SIG-M5 treated with dmso at 0.1 percent for 504 hours (cell line): ENCODE results near the gene PDE2A.
A peak's percentile ranks its signal among the peaks of the same experiment; 100 is the strongest.
"Not testable (repeated sequence)": the region's sequence is repeated elsewhere in the genome, so short reads cannot be mapped to it uniquely, and the experiment has no call there.

Experiments used
- DNase-seq: peaks from one replicate; lab custom pipeline; 2025; ENCODE audit not compliant: unreplicated experiment; lab: John Stamatoyannopoulos, UW

The PDE2A gene

DNA sequence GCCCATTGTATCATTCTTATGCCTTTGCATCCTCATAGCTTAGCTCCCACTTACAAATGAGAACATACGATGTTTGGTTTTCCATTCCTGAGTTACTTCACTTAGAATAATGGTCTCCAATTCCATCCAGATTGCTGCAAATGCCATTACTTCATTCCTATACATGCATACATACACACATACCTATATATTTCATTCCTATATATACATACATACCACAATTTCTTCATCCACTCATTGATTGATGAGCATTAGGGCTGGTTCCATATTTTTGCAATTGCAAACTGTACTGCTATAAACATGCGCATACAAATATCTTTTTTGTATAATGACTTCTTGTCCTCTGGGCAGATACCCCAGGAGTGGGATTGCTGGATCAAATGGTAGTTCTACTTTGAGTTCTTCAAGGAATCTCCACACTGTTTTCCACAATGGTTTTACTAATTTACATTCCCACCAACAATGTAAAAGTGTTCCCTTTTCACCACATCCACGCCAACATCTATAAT lies 119.2 kb downstream of the PDE2A start:
- not testable (repeated sequence) for DNase-seq

DNA sequence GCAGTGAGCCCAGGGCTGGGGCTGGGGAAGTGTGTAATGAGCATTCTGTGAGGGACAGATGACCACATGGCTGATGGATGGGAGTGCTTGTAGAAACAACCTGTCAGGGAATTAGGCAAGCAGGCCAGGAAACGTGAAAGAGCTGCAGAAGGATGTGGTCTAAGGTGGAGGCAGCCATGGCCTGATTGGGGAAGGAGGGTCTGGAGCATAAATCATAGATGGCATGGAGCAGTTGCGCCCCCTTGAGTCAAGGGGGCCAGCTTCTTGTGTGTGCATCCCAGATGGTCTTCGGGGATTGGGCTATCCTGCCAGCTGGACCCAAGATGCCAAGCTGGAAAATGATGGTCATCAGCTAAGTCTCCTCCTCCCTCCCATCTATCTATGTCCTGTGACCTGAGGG lies 120.5 kb downstream of the PDE2A start:
- DNase-seq: peak; percentile 36

DNA sequence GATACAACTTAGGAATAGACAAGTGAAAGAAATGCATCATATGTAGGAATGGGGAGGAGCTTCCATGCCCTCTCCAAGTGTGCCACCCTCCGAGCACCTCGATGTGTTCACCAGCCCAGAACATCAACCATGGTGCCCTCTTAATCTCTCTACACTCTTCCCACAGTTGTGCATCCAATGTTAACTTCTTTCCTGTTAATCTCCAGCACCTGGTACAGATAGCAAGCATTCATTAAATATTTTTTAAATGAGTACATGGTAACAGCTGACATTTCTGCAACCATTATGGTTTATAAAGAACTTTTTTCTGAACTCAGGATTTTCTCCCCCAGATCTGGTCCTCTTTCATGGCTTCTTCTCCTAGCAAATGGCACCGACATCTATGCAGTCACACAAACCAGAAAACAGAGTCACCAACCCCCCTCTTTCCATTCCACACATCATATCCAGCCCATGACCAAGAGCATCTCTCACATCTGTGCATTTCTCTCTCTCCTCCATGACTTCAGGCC lies 121.8 kb downstream of the PDE2A start:
- DNase-seq: no peak

DNA sequence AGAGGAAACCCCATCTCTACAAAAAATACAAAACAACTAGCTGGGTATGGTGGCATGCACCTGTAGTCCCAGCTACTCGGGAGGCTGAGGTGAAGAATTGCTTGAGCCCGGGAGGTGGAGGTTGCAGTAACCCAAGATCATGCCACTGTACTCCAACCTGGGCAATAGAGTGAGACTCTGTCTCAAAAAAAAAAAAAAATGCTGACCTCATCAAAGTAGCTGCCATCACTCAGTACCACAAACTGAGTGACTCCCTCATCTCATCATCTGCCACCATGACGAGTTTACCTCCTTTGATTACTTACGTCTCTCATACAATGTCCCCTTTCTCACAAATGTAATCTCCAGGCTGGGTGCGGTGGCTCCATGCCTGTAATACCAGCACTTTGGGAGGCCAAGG lies 122.7 kb downstream of the PDE2A start:
- DNase-seq: no peak

DNA sequence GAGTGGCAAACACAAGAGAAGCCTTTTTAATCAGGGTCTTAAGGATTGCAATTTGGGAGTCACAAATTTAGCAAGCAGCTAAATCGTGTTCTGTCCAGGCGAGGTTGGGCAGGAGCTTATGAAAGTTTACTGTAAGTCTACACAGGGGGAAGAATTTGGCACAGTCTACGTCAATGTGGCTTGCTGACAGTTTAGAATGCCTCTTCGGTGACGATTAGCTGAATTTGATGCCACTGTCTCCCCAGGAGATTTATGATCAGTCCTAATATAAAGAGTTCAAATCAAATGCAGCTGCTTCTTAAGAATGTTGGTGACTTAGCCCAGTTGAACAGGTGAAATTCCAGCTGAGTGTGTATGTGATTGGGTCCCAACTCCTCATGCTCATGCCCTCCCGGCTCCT lies 125.8 kb downstream of the PDE2A start:
- DNase-seq: no peak

DNA sequence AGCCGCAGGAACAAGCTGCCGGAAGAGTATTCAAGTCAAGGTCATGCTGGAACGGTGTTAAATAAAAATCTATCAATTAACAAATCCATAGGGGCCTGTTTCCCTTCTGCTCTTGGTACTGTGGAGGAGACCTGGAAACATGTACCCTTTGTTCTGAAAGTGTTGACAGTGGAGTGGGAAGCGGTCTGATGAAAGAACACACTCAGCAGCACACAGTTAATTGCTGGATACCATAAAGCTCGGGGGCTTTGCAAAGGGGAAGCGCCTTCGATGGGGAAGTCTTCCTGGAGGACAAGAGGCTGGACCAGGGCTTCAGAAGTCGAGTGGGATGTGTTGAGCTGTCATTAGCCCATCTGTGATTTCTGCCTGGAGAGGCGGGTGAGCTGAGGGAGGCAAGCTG lies 127.4 kb downstream of the PDE2A start:
- DNase-seq: no peak

DNA sequence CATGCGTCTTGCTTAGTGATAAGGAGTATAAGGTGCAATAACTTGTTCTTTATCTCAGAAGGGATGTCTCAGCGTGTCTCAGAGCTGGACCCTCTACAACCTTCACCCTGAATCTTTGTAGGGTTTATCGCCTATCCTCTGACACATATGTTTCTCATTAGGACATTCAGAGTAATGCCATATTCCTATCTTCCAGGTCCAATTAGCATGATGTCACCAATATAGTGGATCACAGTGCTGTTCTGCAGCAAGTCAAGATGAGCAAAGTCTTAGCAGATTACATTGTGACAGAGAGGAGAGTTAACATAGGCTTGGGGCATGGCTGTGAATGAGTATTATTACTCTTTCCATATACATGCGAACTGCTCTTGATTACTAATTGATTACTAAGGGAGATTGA lies 129.6 kb downstream of the PDE2A start:
- DNase-seq: no peak

DNA sequence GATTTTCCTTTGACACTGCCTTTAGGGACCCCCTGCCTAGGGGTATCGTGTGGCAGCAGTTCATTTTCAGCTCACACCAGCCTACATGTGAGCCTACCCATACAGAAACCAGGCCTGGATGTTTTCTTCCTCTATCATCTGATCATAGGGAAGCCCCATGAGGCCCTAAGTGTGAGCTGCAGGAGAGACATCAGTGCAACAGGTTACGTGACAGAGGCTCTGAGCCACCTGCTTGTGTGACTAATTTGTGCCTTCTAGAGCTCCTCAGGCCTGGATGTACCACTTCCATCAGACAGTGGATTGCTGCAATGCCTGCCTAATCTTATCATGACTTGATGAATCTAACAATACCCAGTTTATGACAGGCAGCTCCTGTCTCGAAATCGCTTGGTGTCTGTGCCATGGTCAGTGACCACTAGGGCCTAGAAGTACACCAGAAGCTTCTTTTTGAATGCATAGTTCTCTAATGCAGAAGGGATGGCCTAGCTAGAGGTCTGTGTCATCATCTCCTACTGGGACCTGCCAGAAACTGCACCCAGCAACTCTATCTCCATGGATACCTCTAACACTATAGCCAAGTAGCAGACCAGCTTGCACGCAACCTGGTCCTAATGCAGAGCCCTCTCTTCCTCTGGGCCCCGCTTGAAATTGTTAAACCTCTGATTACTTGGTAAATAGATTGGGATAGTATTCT lies 130.2 kb downstream of the PDE2A start:
- no peak for DNase-seq

DNA sequence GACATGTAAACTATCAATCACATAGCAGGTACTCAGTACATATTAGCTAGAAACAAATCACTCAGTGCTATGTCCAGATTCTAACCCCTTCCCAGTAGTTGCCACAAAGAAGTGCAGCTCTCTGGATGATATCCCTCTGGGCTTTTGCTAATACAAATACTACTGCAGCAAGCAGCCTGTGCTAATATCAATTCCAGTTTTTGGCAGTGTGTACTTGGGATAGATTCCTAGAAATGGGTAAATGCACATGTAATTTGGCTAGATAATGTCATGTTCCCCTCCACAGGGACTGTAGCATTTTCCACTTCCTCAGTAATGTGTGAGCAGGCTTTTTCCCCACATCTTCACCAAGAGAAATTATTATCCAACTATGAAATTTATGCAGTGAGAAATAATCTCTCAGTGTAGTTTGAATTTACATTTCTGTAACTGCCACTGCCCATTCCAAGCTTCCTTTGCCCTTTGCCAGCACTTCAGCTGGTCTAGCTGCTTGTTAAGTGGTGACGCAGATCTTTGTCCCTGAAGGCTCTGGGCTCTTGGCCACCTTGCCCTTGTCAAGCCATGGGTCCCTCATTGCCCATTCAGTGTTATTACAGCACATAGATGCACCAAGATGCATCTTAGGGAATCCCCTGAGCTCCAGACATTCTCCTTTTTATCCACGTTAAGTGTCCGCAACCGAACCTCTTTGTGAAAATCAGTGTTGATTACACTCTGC lies 132.8 kb downstream of the PDE2A start:
- DNase-seq: no peak

DNA sequence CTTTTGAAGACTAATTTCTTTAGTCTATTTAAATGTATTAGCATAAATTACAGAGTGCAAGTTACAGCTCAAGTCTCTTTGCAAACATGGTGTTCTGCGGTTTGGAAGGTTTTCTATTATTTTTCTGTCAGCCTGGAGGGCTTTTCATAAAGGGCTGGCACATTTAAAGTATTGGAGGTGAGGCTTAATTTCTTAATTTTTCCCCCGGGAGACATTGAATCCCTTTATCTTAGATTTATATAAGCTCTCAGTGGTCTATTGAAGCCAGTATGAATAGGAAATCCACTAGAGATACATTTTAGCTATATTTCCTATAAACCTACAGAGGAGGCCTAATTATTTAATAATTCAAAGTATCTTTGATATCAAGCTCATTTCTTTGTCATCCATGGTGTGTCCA lies 137.2 kb downstream of the PDE2A start:
- no peak for DNase-seq

DNA sequence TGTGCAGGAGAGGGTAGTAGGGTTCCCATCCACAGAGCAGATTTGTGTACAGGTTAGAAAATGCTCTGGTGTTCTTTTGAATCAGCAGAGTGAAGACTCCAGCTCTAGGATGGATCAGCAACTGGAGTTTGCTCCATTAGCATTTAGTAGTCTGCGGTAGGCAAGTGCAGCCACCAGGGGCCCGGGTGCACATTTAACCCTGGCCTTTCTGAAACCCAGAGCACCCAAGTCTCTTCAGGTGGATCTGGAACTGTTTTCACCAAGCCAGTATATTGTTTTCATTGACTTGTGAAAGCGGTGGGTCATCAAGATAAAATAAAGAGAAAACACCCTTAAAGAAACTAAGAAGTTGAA lies 139.1 kb downstream of the PDE2A start:
- no peak for DNase-seq

DNA sequence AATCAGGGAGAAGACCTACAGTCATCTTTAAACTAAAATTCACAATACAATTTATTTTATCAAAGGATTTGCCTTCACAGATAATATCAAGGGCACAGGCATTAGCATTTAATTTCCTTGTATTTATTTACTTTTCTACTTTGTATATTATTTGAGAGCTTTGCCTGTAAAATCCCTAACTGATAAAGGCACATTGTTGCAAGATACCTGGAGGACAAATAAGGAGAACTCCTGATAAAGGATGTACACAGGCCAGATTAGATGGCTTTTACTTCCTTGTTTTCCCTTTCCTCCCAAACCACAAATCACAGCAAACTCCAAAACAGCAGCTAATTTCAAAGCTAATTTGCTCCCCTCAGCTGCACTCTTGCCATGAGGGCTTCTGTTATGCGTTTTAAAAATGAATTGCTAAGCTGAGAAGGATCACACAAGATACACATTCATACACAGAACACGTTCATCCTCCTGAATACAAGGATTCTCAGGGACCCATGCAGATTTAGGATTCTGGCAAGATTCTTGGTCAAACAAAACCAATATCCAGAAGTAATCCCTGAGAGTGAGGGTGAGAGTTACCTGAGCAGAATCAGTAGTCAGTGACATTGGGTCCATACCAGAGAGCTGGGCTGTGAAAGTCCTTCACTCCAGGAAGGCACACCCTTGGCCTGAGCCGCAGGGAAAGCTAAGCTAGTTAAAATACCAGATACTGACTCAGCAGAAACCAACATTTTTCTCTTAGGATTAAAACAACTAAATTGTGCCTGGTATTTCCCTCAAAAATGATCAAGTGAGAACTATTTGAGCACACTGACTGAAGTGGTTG lies 139.6 kb downstream of the PDE2A start:
- no peak for DNase-seq

DNA sequence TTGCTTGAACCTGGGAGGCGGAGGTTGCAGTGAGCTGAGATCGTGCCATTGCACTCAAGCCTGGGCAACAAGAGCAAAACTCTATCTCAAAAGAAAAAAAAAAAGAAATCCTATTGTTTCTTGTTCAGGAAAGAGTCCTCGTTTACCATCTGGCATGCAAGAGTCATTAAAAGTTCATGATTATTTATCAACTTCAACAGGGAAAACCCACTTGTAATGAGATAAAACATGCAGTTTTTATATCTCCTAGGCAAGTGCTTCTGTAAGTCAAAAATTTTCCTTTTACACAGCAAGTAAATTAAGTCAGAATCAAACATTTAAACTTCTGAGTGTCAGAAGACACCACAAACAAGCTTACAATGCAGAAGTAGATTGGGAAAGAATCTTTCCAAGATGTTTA lies 145.2 kb downstream of the PDE2A start:
- no peak for DNase-seq

DNA sequence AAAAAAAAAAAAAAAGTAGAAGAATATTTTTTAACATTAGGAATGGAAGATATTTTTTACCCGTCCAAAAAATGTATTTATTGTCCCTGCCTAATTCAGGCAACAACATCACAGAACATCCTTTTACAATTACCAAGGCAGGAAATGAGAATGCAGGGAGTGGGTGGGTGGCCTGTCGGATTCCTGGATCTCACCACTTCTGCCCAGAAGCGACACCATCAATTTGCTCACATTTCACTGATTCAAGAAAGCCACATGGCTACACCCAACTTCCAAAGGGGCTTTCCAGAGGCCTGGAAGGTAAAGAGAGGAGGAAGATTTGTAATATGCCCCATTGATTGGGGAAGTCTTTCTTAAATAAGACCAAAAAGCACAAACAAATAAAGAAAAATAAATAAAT lies 146.1 kb downstream of the PDE2A start:
- no peak for DNase-seq
